GM12874 (cell line): ENCODE measurements around the gene PLEKHG5.

Experiments used
- CTCF ChIP-seq: IDR thresholded peaks from 2 replicates; pipeline ENCODE4 v1.5.1; 2011; ENCODE audit warnings: low read depth, mild to moderate bottlenecking, control low read depth, low read length, moderate library complexity; ENCODE audit not compliant: insufficient read depth

The PLEKHG5 gene

DNA sequence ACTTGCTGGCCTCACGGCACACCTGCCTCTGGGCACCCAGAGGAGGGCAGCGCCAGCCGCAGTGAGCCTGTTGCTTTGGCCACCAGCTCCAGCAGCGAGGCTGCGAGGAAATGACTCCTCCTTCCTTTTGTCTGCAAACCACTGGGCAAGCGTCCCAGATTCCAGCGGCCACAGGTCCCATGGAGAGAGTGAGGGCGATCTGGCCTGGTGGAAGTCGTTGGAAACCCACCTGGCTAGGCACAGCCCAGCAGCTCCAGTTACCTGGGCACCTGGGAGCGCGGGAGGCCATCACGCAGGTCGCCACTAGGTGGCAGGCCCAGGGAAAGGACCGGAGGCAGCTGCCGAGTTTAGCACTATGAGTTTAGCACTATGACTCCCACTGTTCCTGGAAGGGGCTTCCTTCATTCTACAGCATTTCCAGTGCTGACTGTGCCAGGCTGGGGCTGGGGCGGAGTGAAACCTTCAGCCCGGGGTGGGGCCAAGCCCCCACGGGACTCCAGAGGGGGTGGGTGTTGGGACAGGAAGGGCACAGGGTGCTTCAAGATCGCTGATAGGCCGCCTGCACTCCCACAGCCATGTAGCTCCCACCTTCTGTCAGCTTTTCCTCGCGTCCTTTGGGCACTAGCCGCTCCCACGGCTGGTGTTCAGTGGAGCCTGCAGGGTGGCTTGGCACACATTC lies 68.0 kb downstream of the PLEKHG5 start:
- peak; percentile 96 for TF ChIP-seq CTCF

GRCh38 chr1:6421266-6421665 lies 70.2 kb downstream of the PLEKHG5 start:
- no peak for TF ChIP-seq CTCF

GRCh38 chr1:6420454-6421042 lies 70.9 kb downstream of the PLEKHG5 start:
- no peak for TF ChIP-seq CTCF

- TF ChIP-seq CTCF = no peak
Measured at GRCh38 chr1:6419804-6420453, 71.5 kb downstream of the PLEKHG5 start, which contains the start of gene HES2. TSS of gene HES2 (minus strand) at chr1:6419919. CDS start at chr1:6419820, 99 bp downstream.

DNA sequence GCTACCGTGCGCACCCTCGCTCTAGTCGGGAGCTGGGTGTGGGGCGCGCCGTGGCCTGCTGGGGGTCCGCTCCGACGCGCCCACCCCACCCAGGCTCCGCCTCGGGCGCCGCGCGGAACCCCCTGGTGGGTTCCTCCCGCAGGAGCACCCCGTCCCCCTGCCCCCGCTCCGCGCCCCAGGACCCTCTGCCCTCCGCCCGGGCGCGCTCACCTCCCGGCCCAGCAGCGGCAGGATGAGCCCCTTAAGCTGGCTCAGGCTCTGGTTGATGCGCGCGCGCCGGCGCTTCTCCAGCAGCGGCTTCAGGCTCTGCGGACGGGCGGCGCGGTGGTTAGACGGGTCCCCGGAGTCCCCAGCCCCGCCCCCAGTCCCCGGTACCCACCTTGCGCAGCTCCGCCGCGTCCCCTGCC lies 72.1 kb downstream of the PLEKHG5 start:
- no peak for TF ChIP-seq CTCF

DNA sequence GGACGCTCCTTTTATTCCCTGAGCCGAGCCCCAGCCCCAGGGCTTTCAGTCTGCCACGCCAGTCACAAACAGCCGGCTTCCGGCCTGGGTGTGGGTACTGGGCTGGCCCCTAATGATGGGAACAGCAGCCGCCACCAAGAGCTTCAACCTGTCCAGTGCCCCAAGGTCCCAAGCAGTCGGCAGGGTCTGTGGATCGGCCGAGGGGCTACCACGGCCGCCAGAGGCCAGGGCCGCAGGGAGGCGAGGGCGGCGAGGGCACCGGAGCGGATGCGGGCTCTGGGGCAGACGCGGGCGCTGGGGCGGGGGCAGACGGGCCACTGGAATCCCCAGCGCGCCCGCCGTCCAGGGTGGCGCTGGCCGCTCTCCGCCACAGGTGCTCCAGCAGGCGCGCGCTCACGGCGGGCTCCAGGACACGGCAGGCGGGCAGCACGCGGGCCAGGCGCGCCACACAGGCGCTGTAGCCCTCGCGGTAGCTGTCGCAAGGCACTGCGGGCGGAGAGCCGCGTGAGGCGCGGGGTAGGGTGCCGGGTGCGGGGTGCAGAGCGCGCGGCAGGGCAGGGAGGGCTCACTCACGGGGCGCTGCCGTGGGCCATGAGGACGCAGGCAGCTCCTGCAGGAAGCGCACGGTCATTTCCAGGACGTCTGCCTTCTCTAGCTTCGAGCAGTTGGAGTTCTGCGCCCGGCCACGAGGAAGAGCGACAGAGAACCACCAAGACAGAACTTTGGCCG lies 72.6 kb downstream of the PLEKHG5 start:
- no peak for TF ChIP-seq CTCF
